Tongue (tissue), 2 donors: ENCODE data around the gene ECHS1. TPM values are rescaled to one million over a fixed set of nuclear protein-coding genes. Genes with fewer than 3 reads are reported as not detected.
A peak's percentile ranks its signal among the peaks of the same experiment; 100 is the strongest.
"Not testable (repeated sequence)": the region's sequence is repeated elsewhere in the genome, so short reads cannot be mapped to it uniquely, and the experiment has no call there.

Source experiments
- DNase-seq: peaks from one replicate; pipeline ENCODE4 v3.0.0-alpha.2; 2015
- total RNA-seq: library from RNA; depleted of rRNA; stranded (reverse); fragments of >200 nt; gene quantifications from one replicate; pipeline ENCODE4 v1.2.3, GENCODE V29; 2014

The ECHS1 gene
- total RNA-seq, 1 donor from 2014 or later = 74.7 TPM

DNA sequence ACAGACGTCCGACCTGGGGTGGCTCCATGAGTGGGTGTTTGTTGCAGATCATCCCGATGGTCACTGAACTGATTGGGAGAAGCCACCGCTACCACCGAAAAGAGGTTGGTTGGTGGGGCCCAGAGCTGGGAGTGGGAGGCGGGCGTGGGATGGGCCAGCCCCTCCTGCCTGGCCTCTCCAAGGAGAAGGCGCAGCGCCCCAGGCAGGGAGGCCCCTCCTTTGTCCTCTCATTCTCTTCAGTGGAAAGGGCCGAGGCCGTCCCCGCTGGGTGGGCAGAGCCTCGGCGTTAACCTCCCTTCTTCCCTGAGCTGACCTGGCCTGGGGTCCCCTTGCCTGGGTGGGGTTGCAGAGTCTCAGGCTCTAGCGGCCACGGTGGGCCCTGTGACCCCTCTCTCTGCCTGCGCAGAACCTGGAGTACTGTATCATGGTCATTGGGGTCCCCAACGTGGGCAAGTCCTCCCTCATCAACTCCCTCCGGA, 26.0 kb upstream of the ECHS1 start:
- DNase-seq = no peak

DNA sequence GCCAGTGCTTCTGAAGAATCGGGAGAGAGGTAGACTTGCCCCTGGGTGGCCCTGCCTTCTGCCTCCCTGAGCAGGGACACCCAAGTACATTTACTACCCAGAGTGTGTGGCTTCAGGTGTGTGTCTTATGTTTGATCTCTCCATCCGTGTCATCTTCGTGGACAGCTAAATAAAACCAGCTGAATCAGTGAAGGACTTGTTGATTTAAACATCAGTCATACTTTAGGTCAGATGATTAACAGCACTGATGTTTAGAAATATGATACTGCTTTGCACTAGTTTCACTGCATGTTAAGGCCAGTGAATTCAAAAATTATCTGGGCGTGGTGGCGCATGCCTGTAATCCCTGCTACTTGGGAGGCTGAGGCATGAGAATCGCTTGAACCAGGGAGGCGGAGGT, 24.8 kb upstream of the ECHS1 start:
- DNase-seq = no peak

DNA sequence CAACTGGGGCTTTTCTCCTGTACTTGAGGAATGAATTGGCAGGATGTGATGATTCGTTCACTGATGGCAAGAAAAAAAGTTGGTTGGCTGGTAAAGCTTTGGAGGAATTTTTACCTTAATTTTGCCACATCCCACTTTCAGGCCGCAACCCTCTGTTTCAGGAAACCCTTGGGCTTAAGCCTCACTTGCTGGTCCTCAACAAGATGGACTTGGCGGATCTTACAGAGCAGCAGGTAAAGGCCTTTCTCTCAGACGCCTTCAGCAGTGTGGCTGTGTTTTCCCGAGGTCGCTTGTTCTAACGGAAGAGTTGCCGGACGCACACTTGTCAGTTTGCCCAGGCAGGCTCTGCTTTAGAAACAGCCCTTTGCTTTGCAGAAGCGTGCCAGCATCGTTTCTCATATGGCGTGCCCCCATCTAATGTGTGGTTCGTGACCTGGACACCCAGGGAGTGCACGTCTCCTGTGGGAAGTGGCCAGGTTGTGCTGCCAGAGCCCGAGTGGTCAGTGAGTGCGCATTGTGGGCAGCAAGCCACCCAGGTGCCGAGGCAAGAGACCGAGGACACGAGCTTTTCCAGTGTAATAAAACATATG, 23.0 kb upstream of the ECHS1 start:
- no peak for DNase-seq

DNA sequence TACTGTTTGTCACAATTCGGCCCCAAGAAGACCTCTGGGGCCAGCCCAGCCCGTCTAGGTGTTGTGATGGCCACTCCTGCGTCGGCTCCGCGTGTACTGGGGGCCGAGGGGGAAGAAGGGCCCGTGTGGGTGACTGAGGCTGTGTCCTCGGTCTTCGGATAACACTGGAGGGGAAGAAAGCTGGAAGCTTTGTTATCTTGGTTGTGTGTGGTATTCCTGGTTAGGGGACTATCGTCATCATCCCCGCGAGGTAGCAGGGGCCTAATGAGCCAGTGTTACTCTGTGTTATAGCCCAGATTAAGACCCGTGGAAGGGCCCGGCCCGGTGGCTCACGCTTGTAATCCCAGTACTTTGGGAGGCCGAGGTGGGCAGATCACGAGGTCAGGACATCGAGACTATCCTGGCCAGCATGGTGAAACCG, 21.7 kb upstream of the ECHS1 start:
- no peak for DNase-seq

DNA sequence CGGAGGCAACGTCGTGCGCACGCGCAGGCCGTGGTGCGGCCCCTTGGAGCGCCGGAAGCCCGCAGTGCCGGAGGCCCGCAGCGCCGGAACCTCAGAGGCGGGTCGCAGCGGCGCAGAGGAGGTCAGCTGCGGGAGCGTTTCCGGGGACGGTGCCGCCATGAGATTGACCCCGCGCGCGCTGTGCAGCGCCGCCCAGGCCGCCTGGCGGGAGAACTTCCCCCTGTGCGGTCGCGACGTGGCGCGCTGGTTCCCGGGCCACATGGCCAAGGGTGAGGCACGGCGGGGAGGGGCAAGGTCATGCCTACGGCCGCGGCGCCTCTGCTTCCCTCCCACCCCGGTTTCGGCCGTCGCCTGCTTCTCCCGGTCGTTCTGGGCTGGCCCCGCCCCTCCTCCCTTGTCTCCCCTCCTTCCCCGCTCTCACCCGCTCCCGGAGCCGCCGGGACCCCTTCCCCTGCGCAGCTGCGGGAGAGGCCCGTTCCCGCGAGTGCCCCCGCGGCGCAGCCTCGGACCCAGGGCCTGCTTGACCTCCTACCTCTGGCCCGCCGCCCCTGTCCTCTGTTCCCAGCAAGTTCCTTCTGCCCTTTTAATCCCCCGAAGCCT, 21.0 kb upstream of the ECHS1 start, which contains the start of gene MTG1:
Gene MTG1, plus strand, starts transcription at position 94 of the 600 bp plus-strand sequence. Its CDS starts 64 bp downstream, at position 158.
- DNase-seq = peak; percentile 98

DNA sequence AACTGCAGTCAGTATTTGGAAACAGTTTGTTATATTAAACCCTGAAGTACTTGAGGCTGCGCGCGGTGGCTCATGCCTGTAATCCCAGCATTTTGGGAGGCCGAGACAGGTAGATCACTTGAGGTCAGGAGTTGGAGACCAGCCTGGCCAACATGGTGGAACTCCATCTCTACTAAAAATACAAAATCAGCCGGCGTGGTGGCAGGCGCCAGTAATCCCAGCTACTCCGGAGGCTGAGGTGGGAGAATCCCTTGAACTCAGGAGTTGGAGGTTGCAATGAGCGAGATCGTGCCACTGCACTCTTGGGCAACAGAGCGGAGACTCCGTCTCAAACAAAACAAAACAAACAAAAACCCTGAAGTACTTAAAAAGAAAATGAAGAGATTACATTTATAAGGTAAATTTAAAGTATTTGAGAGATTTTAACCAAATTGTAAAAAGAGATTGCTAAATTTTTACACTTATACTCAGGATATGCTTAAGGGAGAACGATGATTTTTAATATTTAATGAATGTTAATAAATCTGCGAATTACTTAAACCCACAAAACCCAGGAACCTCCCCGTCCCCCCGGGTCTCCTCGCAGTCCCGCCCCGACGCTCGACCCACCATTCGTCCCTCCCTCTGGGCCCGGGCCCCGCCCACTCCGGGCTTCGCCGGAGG, 20.4 kb upstream of the ECHS1 start:
- no peak for DNase-seq

DNA sequence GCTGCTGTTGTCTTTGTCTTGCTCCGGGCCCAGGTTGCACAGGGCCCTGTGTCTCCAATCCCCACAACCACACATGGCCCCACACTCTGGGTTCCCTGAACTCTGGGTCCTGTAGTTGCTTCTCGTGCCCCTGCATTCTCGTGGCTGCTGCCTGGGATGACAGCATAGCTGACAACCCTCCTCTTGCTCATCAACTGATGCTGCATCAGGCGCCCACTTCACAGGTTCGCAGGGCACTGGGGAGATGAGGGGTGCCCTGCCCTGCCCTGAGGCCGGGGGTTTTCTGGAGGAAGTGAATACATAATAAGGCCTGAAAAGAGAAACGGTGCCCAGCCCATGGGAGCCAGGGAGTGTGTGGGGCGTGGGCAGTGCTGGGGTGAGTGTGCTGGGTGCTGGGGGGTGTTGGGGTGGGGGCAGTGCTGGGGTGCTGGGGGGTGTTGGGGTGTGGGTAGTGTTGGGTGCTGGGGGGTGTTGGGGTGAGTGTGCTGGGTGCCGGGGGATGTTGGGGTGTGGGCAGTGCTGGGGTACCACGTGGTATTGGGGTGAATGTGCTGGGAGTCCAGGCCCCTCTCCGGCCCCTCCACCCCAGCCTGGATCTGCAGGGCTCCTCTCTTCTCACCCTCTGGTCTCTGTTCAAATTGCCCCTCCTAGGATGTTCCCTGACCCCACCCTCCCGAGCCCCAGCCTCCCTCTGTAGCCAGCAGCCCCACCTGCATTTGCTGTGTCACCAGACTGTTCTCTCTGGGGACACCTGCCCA, 18.8 kb upstream of the ECHS1 start:
- no peak for DNase-seq

DNA sequence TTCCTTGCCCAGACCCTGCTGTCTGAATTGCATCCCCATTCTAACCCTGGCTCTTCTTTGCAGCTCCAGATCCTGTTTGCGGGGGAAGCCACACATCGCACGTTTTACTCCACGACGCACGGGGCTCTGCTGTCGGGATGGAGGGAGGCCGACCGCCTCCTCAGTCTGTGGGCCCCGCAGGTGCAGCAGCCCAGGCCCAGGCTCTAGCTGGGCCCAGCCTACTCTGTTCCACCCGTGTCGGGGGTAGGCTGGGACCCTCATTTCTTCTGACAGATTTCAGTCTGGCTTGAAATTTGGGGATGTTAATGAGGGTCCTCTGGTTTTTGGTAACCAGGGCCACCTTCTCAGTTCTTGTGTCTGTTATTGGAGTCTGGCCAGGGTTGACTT, 18.1 kb upstream of the ECHS1 start:
- DNase-seq = no peak

DNA sequence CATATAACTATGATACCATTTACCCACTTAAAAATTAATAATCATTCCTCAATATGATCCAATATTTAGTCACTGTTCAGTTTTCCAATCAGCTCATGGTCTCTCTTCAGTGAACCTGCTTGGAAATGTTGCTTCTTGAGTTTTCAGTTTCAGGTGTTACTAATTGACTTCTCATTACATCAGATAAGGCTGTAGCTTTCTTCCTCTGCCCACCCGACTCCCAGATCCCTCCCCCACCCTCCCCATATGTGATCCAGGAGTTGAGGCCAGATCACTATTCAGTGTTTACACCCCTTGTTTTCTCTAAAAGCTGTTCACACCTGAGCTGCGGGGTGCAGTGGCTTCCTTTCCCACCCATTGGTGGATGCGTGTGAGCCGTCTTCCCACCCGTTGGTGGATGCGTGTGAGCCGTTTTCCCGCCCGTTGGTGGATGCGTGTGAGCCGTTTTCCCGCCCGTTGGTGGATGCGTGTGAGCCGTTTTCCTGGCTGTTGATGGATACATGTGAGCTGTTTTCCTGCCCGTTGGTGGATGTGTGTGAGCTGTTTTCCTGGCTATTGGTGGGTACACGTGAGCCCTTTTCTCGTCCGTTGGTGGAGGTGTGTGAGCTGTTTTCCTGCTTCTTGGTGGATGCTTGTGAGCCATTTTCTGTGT, 17.6 kb upstream of the ECHS1 start:
- no peak for DNase-seq

DNA sequence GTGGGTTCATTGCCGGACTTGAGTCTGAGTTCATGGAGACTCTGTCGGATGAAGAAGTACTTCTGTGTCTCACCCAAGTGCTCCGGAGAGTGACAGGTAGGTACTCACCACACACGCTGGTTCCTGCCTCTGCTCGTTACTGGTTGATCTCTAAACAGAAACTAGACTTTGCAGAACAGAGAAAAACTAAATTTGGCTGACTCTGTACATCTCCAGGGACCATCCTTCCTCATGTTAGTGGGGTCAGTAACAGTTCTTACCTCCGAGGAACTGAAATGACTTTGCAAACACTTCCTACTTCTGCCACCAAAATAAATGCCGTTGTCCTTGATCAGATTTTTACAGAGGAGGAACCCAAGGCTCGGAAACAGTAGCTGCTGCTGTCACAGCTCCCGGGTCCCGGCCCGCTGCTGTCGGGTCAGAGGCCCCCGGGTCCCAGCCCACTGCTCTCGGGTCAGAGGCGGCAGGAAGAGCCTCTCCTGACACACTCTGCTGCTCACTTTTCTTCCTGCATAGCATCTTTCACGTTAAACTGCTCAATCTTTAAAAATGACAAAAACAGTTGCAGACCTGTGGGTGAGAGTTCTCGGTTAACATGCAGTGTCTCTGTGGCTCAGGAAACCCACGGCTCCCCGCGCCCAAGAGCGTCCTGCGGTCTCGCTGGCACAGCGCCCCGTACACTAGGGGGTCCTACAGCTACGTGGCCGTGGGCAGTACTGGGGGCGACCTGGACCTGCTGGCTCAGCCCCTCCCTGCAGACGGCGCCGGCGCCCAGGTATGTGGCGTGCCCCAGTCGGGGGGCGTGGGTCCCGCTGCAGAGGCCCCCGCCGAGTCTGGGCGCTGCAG, 16.0 kb upstream of the ECHS1 start:
- DNase-seq = no peak

DNA sequence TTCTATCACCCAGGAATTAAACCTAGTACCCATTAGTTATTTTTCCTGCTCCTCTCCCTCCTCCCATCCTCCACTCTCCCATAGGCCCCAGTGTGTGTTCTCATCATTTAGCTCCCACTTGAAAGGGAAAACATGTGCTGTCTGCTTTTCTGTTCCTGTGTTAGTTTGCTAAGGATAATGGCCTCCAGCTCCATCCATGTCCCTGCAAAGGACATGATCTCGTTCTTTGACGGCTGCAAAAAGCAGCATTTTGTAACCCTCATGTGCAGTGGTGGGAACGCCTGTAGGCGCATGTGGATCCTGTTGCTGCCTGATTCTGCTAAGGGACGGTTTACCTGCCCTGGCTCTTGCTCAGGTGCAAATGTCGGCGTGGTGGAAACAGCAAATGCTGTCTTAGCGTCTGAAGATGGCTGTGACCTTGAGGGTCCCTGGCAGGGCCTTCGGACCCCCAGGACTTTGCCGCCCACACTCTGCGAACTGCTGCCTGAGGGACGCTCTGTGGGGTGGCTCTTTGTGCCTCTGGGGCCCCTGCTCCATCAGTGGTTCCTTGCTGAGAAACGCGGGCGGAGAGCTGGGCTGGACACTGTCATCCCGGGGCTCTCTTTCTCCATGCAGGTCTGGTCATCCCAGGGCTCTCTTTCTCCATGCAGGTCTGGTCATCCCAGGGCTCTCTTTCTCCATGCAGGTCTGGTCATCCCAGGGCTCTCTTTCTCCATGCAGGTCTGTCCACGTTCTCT, 15.2 kb upstream of the ECHS1 start:
- DNase-seq = no peak

DNA sequence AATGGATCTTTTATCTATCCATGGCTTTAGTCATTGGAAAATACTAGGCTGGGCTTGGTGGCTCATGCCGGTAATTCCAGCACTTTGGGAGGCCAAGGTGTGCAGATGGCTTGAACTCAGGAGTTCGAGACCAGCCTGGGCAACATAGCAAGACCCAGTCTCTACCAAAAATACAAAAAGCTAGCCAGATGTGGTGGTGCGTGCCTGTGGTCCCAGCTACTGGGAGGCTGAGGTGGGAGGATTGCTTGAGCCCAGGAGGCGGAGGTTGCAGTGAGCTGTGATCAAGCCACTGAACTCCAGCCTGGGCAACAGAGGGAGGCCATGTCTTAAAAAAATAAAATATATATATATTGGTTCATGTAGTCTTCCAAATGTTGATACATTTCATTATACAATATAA, 13.8 kb upstream of the ECHS1 start:
- not testable (repeated sequence) for DNase-seq

DNA sequence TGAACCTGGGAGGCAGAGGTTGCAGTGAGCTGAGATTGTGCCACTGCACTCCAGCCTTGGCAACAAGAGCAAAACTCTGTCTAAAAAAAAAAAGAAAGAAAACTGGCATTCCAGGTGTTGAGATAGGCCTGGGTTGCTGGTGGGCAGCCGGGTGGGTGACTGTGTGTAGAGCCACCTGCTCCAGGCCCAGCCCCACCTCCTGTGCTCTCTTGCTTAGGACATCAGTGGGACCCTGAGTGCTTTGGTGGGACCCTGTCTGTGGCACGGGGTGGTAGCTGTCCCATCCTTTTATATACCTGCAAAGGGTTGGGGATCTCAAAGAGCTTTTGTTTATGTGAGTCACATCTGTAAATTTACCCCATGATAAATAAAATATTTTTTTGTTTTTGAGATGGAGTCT, 12.1 kb upstream of the ECHS1 start:
- DNase-seq = no peak

DNA sequence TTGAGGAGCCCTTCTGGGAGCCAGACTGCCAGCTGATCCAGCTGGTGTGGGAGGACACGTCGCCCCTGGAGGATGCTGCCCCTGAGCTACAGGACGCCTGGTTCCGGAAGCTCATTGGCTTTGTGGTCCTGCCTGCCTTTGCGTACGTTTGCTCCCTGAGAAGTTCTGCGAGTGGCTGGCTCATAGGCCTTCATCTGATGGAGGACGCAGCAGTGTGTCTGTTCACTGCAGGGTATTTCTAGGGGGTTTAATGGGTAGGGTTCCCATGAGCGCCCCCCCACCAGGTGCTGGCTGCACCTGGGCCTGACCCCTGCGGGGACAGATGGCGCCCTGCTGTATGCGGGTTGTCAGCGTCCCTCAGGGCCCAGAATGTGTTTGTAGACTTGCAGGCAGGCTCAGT, 10.9 kb upstream of the ECHS1 start:
- no peak for DNase-seq

DNA sequence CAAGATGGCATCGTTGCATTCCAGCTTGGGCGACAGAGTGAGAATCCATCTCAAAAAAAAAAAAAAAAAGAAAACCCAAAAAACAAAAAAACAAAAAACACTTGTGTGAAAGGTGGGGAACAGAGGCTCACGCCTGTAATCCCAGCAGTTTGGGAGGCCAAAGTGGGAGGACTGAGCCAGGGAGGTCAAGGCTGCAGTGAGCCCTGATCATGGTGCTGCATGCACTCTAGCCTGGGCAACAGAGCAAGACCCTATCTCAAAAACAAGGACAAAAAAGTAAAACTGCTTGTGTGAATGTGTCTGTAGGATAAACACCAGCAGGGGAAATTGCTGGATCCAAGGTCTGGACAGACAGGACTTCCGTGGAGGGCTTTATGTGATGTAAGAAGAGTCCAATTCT, 10.4 kb upstream of the ECHS1 start:
- DNase-seq = no peak

DNA sequence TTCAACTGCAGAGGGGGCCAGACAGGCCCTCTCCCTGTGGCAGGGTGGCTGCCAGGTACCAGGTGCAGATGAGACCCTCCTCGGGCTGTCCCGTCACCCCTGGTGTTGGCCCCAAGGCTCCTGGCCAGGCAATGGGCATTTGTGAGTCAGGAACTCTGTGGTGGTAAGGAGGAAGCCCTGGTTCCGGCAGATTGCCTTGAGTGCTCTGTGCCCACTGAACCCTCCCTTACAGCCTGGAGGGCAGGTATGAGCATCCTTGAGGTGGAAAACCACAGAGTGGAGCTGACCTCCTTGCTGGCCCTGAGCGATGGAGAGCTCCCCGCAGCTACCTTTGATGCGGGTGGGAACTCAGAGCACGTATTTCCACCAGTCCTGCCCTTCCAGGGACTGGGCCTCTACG, 7.9 kb upstream of the ECHS1 start:
- no peak for DNase-seq

DNA sequence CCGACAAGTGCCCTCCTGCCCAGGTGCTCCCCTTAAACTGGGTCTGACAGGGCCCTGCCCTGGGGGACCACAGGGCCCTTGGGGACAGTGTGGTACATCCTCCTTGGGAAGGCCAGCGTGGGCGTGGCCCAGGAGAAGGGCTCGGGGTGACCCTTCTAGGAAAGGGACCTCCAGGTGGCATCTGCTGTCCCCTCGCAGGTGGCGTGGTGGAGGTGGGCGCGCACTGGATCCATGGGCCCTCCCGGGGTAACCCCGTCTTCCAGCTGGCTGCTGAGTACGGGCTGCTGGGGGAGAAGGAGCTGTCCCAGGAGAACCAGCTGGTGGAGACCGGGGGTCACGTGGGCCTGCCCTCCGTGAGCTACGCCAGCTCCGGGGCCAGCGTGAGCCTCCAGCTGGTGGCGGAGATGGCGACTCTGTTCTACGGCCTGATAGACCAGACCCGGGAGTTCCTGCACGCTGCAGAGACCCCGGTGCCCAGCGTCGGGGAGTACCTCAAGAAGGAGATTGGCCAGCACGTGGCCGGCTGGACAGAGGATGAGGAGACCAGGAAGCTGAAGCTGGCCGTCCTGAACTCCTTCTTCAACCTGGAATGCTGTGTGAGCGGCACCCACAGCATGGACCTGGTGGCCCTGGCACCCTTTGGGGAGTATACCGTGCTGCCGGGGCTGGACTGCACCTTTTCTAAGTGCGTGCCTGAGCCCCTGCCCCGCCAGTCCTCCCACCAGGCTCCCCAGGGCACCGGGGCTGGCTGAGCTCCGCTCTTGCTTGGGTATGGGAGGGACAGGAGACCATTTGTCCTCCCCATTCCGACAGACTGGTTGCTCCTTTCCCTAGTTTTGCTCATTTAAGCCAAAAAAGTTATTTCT, 6.9 kb upstream of the ECHS1 start:
- DNase-seq = no peak

DNA sequence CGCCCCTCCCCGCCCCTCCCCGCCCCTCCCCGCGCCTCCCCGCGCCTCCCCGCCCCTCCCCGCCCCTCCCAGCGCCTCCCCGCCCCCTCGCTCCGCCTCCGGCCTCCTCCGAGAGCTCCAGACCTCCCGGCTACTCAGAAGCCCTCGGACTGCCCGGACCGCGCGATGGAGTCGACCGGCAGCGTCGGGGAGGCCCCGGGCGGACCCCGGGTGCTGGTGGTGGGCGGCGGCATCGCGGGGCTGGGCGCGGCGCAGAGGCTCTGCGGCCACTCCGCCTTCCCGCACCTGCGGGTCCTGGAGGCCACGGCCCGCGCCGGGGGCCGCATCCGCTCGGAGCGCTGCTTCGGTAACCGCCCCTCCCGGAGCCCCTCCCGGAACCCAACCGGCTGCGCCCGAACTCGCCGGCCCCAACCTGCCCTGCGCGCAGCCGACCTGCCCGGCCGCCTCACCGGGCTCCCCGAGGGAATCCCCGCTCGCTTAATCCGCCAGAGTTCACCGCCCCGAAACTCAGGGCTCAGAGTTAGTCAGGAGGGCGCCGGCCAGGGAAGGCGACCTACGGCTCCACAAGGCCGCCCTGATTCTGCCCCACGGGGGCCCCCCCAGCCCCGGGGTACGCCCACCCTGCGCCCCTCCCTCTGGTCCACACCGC, 6.1 kb upstream of the ECHS1 start, which contains the start of gene PAOX:
Gene PAOX, plus strand, starts transcription at position 111 of the 649 bp plus-strand sequence. Its CDS starts 55 bp downstream, at position 166.
- DNase-seq = peak; percentile 73
